NCI-H187 treated with DMSO at 0.1 percent for 48 hours (cell line): Measurements from ENCODE around the gene ARL16.

Experiments used
- DNase-seq: peaks from one replicate; lab custom pipeline; 2025; lab: John Stamatoyannopoulos, UW

ARL16 gene

GRCh38 chr17:81683584-81684441, at the start of gene ARL16, which contains the start of gene HGS:
TSS of gene ARL16 (minus strand) at chr17:81683797. CDS start at chr17:81683753, 44 bp downstream.
TSS of gene HGS (plus strand) at chr17:81684011. CDS start at chr17:81684067, 56 bp downstream.
- DNase-seq: peak; percentile 90

- DNase-seq: no peak
Measured at GRCh38 chr17:81727324-81728031, 43.9 kb upstream of the ARL16 start.

- no peak for DNase-seq
Measured at GRCh38 chr17:81726004-81726403, 42.4 kb upstream of the ARL16 start.

- DNase-seq: no peak
Measured at GRCh38 chr17:81725439-81725838, 41.8 kb upstream of the ARL16 start.

GRCh38 chr17:81723651-81724209, 40.1 kb upstream of the ARL16 start:
- no peak for DNase-seq

GRCh38 chr17:81722184-81723120, 38.9 kb upstream of the ARL16 start:
- no peak for DNase-seq

GRCh38 chr17:81720267-81721071, 36.9 kb upstream of the ARL16 start:
- no peak for DNase-seq

GRCh38 chr17:81719410-81720266, 36.0 kb upstream of the ARL16 start:
- DNase-seq: no peak

GRCh38 chr17:81717766-81718089, 34.1 kb upstream of the ARL16 start:
- no peak for DNase-seq

GRCh38 chr17:81717049-81717765, 33.6 kb upstream of the ARL16 start:
- no peak for DNase-seq

- no peak for DNase-seq
Measured at GRCh38 chr17:81716674-81716996, 33.0 kb upstream of the ARL16 start.

GRCh38 chr17:81715872-81716673, 32.5 kb upstream of the ARL16 start:
- DNase-seq: no peak

- DNase-seq: no peak
Measured at GRCh38 chr17:81715107-81715871, 31.7 kb upstream of the ARL16 start.

- DNase-seq: no peak
Measured at GRCh38 chr17:81714412-81715106, 31.0 kb upstream of the ARL16 start.

GRCh38 chr17:81713556-81714411, 30.2 kb upstream of the ARL16 start:
- DNase-seq: no peak

GRCh38 chr17:81713004-81713555, 29.5 kb upstream of the ARL16 start:
- DNase-seq: no peak
